ENCODE results near the gene CIB4.

- TF ChIP-seq MYBL2 (IDR thresholded peaks at IDR 0.05; ENCODE audit: low read depth) = no peak
- no peak for TF ChIP-seq MYBL2 (CRISPR knock-in tag; IDR thresholded peaks at IDR 0.05; ENCODE audit: borderline replicate concordance)
- no peak for TF ChIP-seq KLF16 (IDR thresholded peaks at IDR 0.05)
These were observed 80.3 kb downstream of the CIB4 start for GRCh38 chr2:26560892-26561291.
